Lung (tissue), 12 donors: ENCODE data around the gene MYL9. TPM values are rescaled to one million over a fixed set of nuclear protein-coding genes. Genes with fewer than 3 reads are reported as not detected.

Experiments
- ATAC-seq: fragments of 200-7000 bp; cut with Tn5 transposase; one replicate; pipeline ENCODE4 v1.9.1; 2020; ENCODE audit warnings: moderate number of reproducible peaks; ENCODE audit not compliant: insufficient read depth, low FRiP score
- DNase-seq, 3 donors: peaks; one replicate each; pipeline ENCODE4 v3.0.0-alpha.2; 2013 to 2017
- H3K27ac ChIP-seq, 2 donors: one replicate each; pipeline ENCODE4 v1.5.1; 2013; ENCODE audit warnings: mild to moderate bottlenecking in 2 of 2, moderate library complexity in 2 of 2, control low read depth in 1 of 2, inconsistent platforms in 1 of 2, low read depth in 1 of 2, low read length in 1 of 2
- H3K27me3 ChIP-seq, 3 donors: one replicate each; pipeline ENCODE4 v1.5.1; 2013; ENCODE audit warnings: low read length in 2 of 3; ENCODE audit not compliant: control insufficient read depth in 3 of 3, insufficient read depth in 3 of 3
- H3K36me3 ChIP-seq, 4 donors: one replicate each; pipeline ENCODE4 v1.5.1; 2013; ENCODE audit warnings: low read length in 4 of 4, mild to moderate bottlenecking in 1 of 4, moderate library complexity in 1 of 4; ENCODE audit not compliant: control insufficient read depth in 4 of 4, insufficient read depth in 4 of 4
- H3K4me1 ChIP-seq, 5 donors: one replicate each; pipeline ENCODE4 v1.5.1; 2013; ENCODE audit warnings: low read length in 5 of 5, mild to moderate bottlenecking in 2 of 5, moderate library complexity in 1 of 5; ENCODE audit not compliant: control insufficient read depth in 5 of 5, insufficient read depth in 5 of 5
- H3K4me3 ChIP-seq: one replicate; pipeline ENCODE4 v1.5.1; 2013; ENCODE audit warnings: mild to moderate bottlenecking, control low read depth, moderate library complexity
- H3K9ac ChIP-seq, 2 donors: one replicate each; pipeline ENCODE4 v1.5.1; 2013; ENCODE audit warnings: low read length in 2 of 2, control low read depth in 1 of 2; ENCODE audit not compliant: insufficient read depth in 1 of 2
- H3K9me3 ChIP-seq, 4 donors: one replicate each; pipeline ENCODE4 v1.5.1; 2013; ENCODE audit warnings: low read length in 3 of 4, mild to moderate bottlenecking in 1 of 4, moderate library complexity in 1 of 4; ENCODE audit not compliant: control insufficient read depth in 4 of 4, insufficient read depth in 3 of 4
- WGBS, 2 donors: extraction: QIAGEN DNeasy Blood & Tissue Kit; methylation state at CpG; one replicate each; pipeline ENCODE4 v1.1.7; 2013; 5-methylcytosine and 5-hydroxymethylcytosine counted together
- polyA plus RNA-seq, 2 donors: library from polyadenylated mRNA; stranded (reverse); fragments of 200-250 nt; gene quantifications; one replicate each; pipeline ENCODE4 v1.2.1, GENCODE V29; 2013
- total RNA-seq, 2 donors: library from RNA; depleted of rRNA in 1 of 2; stranded (reverse); fragments of >200 nt in 1 of 2; gene quantifications; one replicate each; pipeline ENCODE4 v1.2.1, GENCODE V29; 2014 to 2021
- TF ChIP-seq, protein P1 (sequence below): IDR thresholded peaks from 2 replicates; pipeline ENCODE4 v1.5.1; 2012; ENCODE audit warnings: mild to moderate bottlenecking; ENCODE audit errors: control extremely low read depth, extremely low read depth
- donor health status: control.
- donor health status: control.
- donor health status: Bipolar disorder and iron deficiency.
- donor health status: healthy.
- donor health status: DM: yes; HTN: yes; CAD: no.

Gene MYL9
- total and polyA plus RNA-seq, 4 donors = 40.8 to 243 (median 154) TPM

DNA sequence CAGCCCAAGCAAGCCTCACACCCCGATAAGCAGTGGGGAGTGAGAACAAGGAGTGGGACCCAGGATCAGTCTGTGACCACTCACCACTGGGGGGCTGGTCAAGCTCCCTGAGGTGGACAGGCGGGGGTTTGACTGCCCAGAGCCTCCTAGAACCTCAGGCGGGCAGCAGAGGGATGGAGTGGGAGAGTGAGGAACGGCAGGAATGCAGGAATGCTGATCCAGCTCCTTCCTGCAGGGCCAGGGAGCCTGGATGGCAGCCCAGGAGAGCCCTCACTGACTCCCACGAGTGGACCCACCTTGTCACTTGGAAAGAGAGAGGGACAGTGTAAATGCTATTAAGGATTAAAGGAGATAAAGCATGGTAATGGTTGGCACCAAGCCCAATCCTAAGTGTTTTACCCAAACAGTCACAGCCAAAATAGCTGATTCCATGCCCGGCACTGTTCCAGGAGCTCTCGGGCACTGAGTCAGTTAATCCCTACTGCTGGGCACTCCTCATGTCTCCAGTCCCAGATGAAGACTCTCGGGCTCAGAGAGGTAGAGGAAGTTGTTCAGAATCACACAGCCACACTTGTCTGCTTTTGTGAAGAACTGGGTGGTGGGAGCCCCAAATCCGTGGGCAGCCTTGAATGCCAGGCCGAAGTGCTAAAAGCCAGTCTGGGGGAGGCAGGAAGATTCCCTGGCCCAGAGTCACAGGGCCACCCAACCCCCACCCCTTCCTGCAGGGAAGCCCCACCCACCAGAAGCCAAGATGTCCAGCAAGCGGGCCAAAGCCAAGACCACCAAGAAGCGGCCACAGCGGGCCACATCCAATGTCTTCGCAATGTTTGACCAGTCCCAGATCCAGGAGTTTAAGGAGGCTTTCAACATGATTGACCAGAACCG lies 3.1 kb downstream of the MYL9 start:
- peaks cover 0 to 24% (median 9%) of the 10 kb centered on the region in 4 donors for H3K36me3 ChIP-seq
- WGBS, 2 donors = 62 to 85% methylated on average over 15 of the region's 15 CpGs
- no peaks in the 10 kb centered on the region for H3K27me3 ChIP-seq
- peak; percentile 21 for ATAC-seq
- DNase-seq = peak in 2 of 3 donors; percentile 27 to 40
- peaks cover 0 to 29% (median 14%) of the 10 kb centered on the region in 5 donors for H3K4me1 ChIP-seq
- no peak overlapping the region for H3K4me3 ChIP-seq
- TF ChIP-seq, protein P1, sequence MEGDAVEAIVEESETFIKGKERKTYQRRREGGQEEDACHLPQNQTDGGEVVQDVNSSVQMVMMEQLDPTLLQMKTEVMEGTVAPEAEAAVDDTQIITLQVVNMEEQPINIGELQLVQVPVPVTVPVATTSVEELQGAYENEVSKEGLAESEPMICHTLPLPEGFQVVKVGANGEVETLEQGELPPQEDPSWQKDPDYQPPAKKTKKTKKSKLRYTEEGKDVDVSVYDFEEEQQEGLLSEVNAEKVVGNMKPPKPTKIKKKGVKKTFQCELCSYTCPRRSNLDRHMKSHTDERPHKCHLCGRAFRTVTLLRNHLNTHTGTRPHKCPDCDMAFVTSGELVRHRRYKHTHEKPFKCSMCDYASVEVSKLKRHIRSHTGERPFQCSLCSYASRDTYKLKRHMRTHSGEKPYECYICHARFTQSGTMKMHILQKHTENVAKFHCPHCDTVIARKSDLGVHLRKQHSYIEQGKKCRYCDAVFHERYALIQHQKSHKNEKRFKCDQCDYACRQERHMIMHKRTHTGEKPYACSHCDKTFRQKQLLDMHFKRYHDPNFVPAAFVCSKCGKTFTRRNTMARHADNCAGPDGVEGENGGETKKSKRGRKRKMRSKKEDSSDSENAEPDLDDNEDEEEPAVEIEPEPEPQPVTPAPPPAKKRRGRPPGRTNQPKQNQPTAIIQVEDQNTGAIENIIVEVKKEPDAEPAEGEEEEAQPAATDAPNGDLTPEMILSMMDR = no peak
- peak overlapping the region in 1 of 2 donors; percentile 6 for H3K9ac ChIP-seq
- peak overlapping the region; percentile 64 to 97 for H3K27ac ChIP-seq
- H3K9me3 ChIP-seq = no peaks in the 10 kb centered on the region

GRCh38 chr20:36546111-36546736 lies 4.9 kb downstream of the MYL9 start:
- H3K4me1 ChIP-seq = peaks cover 0 to 25% (median 14%) of the 10 kb centered on the region in 5 donors
- no peaks in the 10 kb centered on the region for H3K9me3 ChIP-seq
- peaks cover 0 to 26% (median 9%) of the 10 kb centered on the region in 4 donors for H3K36me3 ChIP-seq
- no peaks in the 10 kb centered on the region for H3K27me3 ChIP-seq
- DNase-seq = no peak
- TF ChIP-seq, protein P1 = no peak
- ATAC-seq = no peak
- 79 to 87% methylated on average over 14 of the region's 14 CpGs for WGBS, 2 donors
- H3K27ac ChIP-seq = peak overlapping the region in 1 of 2 donors; percentile 32
- no peak overlapping the region for H3K4me3 ChIP-seq
- H3K9ac ChIP-seq = no peak overlapping the region

DNA sequence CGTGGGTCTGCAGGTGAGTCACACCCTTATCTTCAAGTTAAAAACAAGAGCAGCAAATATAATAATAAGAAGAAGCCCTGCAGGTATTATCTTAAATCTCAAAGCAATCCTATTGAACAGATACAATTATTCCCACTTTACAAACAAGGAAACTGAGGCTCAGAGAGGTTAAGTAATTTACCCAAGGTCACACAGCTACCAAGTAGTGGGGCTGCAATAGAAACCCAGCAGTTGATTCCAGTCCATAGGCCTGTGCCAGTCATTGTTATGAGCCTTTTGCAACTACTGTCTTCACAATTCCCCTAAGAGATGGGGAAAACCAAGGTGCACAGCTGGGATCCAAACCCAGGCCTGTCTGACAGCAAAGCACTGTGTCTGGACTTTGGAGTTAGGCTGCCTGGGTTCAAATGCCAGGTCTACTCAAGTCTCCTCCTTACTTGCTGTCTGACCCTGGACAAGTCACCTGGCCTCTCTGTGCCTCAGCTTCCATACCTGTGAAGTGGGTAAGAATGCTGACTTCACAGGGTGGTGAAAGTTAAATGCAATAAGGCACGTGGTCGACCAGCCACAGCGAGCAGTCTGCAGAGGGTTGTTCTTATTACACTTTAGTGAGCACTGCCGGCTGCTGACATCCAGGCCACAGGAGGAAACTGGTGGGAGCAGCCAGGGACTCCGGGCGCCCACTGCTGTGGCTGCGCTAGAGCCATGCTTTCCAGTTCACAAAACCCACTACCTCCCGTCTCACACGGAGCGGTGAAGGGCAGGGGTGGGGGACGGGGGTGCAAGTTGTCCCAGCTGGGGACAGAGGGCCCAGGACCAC lies 6.1 kb downstream of the MYL9 start:
- H3K4me3 ChIP-seq = no peak overlapping the region
- DNase-seq = no peak
- H3K4me1 ChIP-seq = peaks cover 0 to 20% (median 14%) of the 10 kb centered on the region in 5 donors
- no peak overlapping the region for H3K9ac ChIP-seq
- 82 to 93% methylated on average over 12 of the region's 12 CpGs for WGBS, 2 donors
- no peaks in the 10 kb centered on the region for H3K9me3 ChIP-seq
- peaks cover 0 to 26% (median 9%) of the 10 kb centered on the region in 4 donors for H3K36me3 ChIP-seq
- TF ChIP-seq, protein P1 = no peak
- H3K27ac ChIP-seq = peak overlapping the region in 1 of 2 donors; percentile 43
- no peak for ATAC-seq
- no peaks in the 10 kb centered on the region for H3K27me3 ChIP-seq
